CD4-positive, alpha-beta T cell (primary cell): Measurements from ENCODE around the gene CCDC15. TPM values are rescaled to one million over a fixed set of nuclear protein-coding genes. Genes with fewer than 3 reads are reported as not detected.

ENCODE experiments used
- ATAC-seq: fragments of 200-7000 bp; cut with Tn5 transposase; one replicate; pipeline ENCODE4 v1.10.0; 2022; ENCODE audit warnings: mild to moderate bottlenecking; ENCODE audit not compliant: poor library complexity
- CTCF ChIA-PET: fragments of 350-600 bp; sonication (Branson Sonifier 250); formaldehyde crosslinking; loops from one replicate; lab custom pipeline; 2021; ENCODE audit warnings: antibody characterized with exemption, inconsistent platforms; lab: Charles Lee
- POLR2A ChIA-PET: fragments of 350-600 bp; sonication (Branson Sonifier 250); formaldehyde crosslinking; loops from one replicate; lab custom pipeline; 2021; ENCODE audit warnings: antibody characterized with exemption, inconsistent platforms; lab: Charles Lee
- DNase-seq, 14 experiments: peaks; one replicate each; pipeline ENCODE4 v3.0.0-alpha.2; 2013 to 2020; ENCODE audit warnings: mixed read lengths in 2 of 14
- H3K27ac ChIP-seq, 2 donors: one replicate each; pipeline versions ENCODE4 v1.5.1 to v1.7.0; 2013; ENCODE audit warnings: low read length in 2 of 2, low read depth in 1 of 2, mild to moderate bottlenecking in 1 of 2
- H3K27me3 ChIP-seq, 2 experiments: 1 replicate in 1 of 2; 2 replicates in 1 of 2; pipeline versions ENCODE4 v1.6.1 to v1.7.0; 2013; ENCODE audit warnings: low read length in 2 of 2, control low read depth in 1 of 2, mild to moderate bottlenecking in 1 of 2, moderate library complexity in 1 of 2; ENCODE audit not compliant: insufficient read depth in 2 of 2, control insufficient read depth in 1 of 2
- H3K36me3 ChIP-seq: one replicate; pipeline ENCODE4 v1.6.1; 2013; ENCODE audit warnings: low read length, control low read depth; ENCODE audit not compliant: insufficient read depth
- H3K4me1 ChIP-seq: one replicate; pipeline ENCODE4 v1.6.1; 2013; ENCODE audit warnings: low read length, control low read depth; ENCODE audit not compliant: insufficient read depth
- H3K4me3 ChIP-seq: one replicate; pipeline ENCODE4 v1.5.1; 2013; ENCODE audit warnings: mild to moderate bottlenecking, low read length, moderate library complexity
- H3K9me3 ChIP-seq, 2 experiments: 1 replicate in 1 of 2; 2 replicates in 1 of 2; pipeline versions ENCODE4 v1.6.1 to v1.7.0; 2013; ENCODE audit warnings: low read length in 2 of 2, mild to moderate bottlenecking in 2 of 2, control low read depth in 1 of 2, moderate library complexity in 1 of 2; ENCODE audit not compliant: control insufficient read depth in 1 of 2, insufficient read depth in 1 of 2
- H3K27ac Mint-ChIP-seq: one replicate; pipeline ENCODE4 v1.8.0; 2020; ENCODE audit warnings: mixed read lengths
- H3K27me3 Mint-ChIP-seq: one replicate; pipeline ENCODE4 v1.8.0; 2021; ENCODE audit warnings: mixed read lengths
- H3K36me3 Mint-ChIP-seq: one replicate; pipeline ENCODE4 v1.8.0; 2021; ENCODE audit warnings: low read depth, mixed read lengths
- H3K4me1 Mint-ChIP-seq: one replicate; pipeline ENCODE4 v1.8.0; 2021; ENCODE audit warnings: low read depth, mixed read lengths
- H3K4me3 Mint-ChIP-seq: one replicate; pipeline ENCODE4 v1.8.0; 2020; ENCODE audit warnings: mild to moderate bottlenecking, mixed read lengths
- H3K9me3 Mint-ChIP-seq: one replicate; pipeline ENCODE4 v1.8.0; 2020; ENCODE audit warnings: mixed read lengths
- intact Hi-C, 2 experiments: fragments of 100-400 bp; cut with DNase I in 1 of 2; cut with micrococcal nuclease in 1 of 2; formaldehyde crosslinking; loops; one replicate each; pipeline versions ENCODE4 v1.15.1 to v1.9.0; 2023 to 2025; cut with DNase I, micrococcal nuclease
- total RNA-seq, 174 experiments: library from RNA in 2 of 174; stranded (reverse) in 2 of 174; gene quantifications; one replicate each; pipeline ENCODE4 v1.2.3 and lab custom pipeline; 2021 to 2026
- TF ChIP-seq, protein P1 (sequence below): fragments of 200-600 bp; IDR thresholded peaks from one replicate; pipeline ENCODE4 v1.8.0; 2022; ENCODE audit warnings: antibody characterized with exemption, mild to moderate bottlenecking

Gene CCDC15
- total RNA-seq, 2 experiments from 2014 or later: 0.89 to 1.1 TPM

DNA sequence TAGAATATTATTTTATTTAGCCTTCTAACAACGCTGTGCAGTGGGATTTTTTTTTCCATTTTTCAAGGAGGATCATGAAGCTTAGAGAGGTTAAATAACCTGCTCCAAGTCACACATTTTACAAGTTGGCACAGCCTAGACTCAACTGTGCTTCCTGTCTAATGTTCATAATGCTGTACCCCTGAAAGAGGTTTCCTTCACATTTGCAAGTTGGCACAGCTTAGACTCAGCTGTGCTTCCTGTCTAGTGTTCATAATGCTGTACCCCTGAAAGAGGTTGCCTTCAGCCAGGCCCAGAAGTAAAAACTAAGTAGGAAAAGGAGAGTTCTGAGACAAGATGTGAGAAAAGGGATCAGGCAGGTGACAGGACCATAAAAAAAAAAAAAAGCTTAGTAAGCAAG lies 10.3 kb upstream of the CCDC15 start:
- ChIA-PET POLR2A (interaction anchor here (1.7 kb wide), 1 partner anchor 10 kb away, joined by 8 read pairs; the partner anchor contains the start of gene CCDC15), CTCF (interaction anchor here (1.0 kb wide), 1 partner anchor 67 kb away, joined by 4 read pairs; no protein-coding TSS in a partner anchor)
- ATAC-seq (peak; percentile 55), DNase-seq (no peak)
- Histone ChIP-seq H3K9me3 (no peaks in the 10 kb centered on the region), H3K36me3 (no peaks in the 10 kb centered on the region), H3K4me1 (peaks cover 9% of the 10 kb centered on the region), H3K27me3 (no peaks in the 10 kb centered on the region), H3K4me3 (no peak overlapping the region), H3K27ac (no peak overlapping the region)
- H3K36me3 Mint-ChIP-seq: no peaks in the 10 kb centered on the region
- no peaks in the 10 kb centered on the region for H3K9me3 Mint-ChIP-seq
- no peak overlapping the region for H3K4me3 Mint-ChIP-seq
- H3K4me1 Mint-ChIP-seq: peaks cover 29% of the 10 kb centered on the region
- TF ChIP-seq, protein P1, sequence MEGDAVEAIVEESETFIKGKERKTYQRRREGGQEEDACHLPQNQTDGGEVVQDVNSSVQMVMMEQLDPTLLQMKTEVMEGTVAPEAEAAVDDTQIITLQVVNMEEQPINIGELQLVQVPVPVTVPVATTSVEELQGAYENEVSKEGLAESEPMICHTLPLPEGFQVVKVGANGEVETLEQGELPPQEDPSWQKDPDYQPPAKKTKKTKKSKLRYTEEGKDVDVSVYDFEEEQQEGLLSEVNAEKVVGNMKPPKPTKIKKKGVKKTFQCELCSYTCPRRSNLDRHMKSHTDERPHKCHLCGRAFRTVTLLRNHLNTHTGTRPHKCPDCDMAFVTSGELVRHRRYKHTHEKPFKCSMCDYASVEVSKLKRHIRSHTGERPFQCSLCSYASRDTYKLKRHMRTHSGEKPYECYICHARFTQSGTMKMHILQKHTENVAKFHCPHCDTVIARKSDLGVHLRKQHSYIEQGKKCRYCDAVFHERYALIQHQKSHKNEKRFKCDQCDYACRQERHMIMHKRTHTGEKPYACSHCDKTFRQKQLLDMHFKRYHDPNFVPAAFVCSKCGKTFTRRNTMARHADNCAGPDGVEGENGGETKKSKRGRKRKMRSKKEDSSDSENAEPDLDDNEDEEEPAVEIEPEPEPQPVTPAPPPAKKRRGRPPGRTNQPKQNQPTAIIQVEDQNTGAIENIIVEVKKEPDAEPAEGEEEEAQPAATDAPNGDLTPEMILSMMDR: no peak
- peak overlapping the region; percentile 25 for H3K27ac Mint-ChIP-seq
- no peaks in the 10 kb centered on the region for H3K27me3 Mint-ChIP-seq
- intact Hi-C loops: loop anchor here in 1 of 2 experiments (5.0 kb wide), 1 partner anchor 61 kb away; no protein-coding TSS in a partner anchor

DNA sequence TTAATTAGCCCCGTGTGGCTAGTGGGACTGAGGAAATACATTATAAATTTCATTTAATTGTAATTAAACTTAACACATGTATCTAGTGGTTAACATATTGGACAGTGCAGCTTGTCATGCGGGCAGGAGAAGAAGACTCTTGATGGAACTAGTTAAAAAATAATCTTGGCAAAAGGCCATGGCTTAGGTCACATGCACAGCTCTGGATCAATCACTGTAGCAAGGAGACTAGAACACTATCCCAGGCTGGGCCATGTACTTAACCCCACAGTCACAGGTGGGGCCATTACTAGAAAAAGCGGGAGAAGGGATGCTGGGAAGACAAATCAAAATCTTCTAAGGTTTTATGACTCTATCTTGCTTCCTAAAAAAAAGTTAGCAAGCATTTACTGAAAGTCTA lies 9.4 kb upstream of the CCDC15 start:
- Mint-ChIP-seq H3K36me3 (no peaks in the 10 kb centered on the region), H3K4me1 (peaks cover 31% of the 10 kb centered on the region), H3K9me3 (no peaks in the 10 kb centered on the region), H3K4me3 (no peak overlapping the region), H3K27ac (no peak overlapping the region), H3K27me3 (no peaks in the 10 kb centered on the region)
- no peak overlapping the region for H3K27ac ChIP-seq
- POLR2A ChIA-PET: interaction anchor here (1.7 kb wide), 1 partner anchor 9 kb away, joined by 8 read pairs; the partner anchor contains the start of gene CCDC15
- no peak for DNase-seq
- H3K9me3 ChIP-seq: no peaks in the 10 kb centered on the region
- H3K36me3 ChIP-seq: no peaks in the 10 kb centered on the region
- no peaks in the 10 kb centered on the region for H3K27me3 ChIP-seq
- CTCF ChIA-PET: interaction anchor here (0.6 to 1.0 kb wide), 2 partner anchors 68 to 1372 kb away, joined by 3 to 4 read pairs; no protein-coding TSS in a partner anchor
- no peak for ATAC-seq
- TF ChIP-seq, protein P1: no peak
- intact Hi-C loops: loop anchor here in 1 of 2 experiments (5.0 kb wide), 1 partner anchor 62 kb away; no protein-coding TSS in a partner anchor
- peaks cover 14% of the 10 kb centered on the region for H3K4me1 ChIP-seq
- no peak overlapping the region for H3K4me3 ChIP-seq

DNA sequence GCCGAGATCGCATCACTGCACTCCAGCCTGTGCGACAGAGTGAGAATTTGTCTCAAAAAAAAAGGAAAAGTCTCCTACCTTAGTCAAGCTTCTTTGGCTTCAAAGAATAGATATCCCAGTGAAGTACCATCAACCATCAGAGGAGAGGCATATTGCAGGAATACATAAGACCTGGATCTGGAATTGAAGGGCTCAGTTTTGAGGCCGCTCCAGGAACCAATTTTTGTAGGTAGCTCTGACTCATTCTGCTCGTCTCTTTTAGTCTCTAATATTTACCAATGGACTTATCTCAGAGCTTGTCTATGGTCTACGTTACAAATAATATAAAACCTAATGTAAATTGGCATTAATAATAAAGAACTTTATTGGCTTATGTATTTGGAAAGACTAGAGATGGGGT lies 8.2 kb upstream of the CCDC15 start:
- H3K27me3 Mint-ChIP-seq: no peaks in the 10 kb centered on the region
- intact Hi-C loops: no loop called here
- no peak overlapping the region for H3K27ac Mint-ChIP-seq
- DNase-seq: no peak
- Histone ChIP-seq H3K4me1 (peaks cover 26% of the 10 kb centered on the region), H3K27ac (no peak overlapping the region), H3K36me3 (no peaks in the 10 kb centered on the region), H3K27me3 (no peaks in the 10 kb centered on the region), H3K9me3 (no peaks in the 10 kb centered on the region), H3K4me3 (no peak overlapping the region)
- ChIA-PET CTCF (no interaction called here), POLR2A (no interaction called here)
- TF ChIP-seq, protein P1: no peak
- no peak for ATAC-seq
- H3K9me3 Mint-ChIP-seq: no peaks in the 10 kb centered on the region
- H3K4me3 Mint-ChIP-seq: no peak overlapping the region
- H3K4me1 Mint-ChIP-seq: peaks cover 31% of the 10 kb centered on the region
- no peaks in the 10 kb centered on the region for H3K36me3 Mint-ChIP-seq
